HEK293 (cell line): Measurements from ENCODE around the gene ARHGDIA.

Experiments used
- EGR2 ChIP-seq: fragments of 450-650 bp; formaldehyde crosslinking; IDR thresholded peaks from 2 replicates; pipeline ENCODE4 v1.5.1; 2016; ENCODE audit warnings: low read depth, missing biosample characterization, missing genetic modification characterization
- HOXC10 ChIP-seq: sonication (generic); formaldehyde crosslinking; IDR thresholded peaks from 2 replicates; pipeline ENCODE4 v1.8.1; 2023; ENCODE audit warnings: mild to moderate bottlenecking, missing genetic modification reagents
- KLF10 ChIP-seq: fragments of 450-650 bp; IDR thresholded peaks from 2 replicates; pipeline ENCODE4 v1.5.1; 2018; ENCODE audit warnings: missing biosample characterization, mild to moderate bottlenecking, missing genetic modification characterization
- MYNN ChIP-seq: fragments of 450-650 bp; formaldehyde crosslinking; IDR thresholded peaks from 2 replicates; pipeline ENCODE4 v1.5.1; 2016; ENCODE audit warnings: missing biosample characterization, missing genetic modification characterization, borderline replicate concordance
- PRDM2 ChIP-seq: fragments of 450-650 bp; formaldehyde crosslinking; IDR thresholded peaks from 2 replicates; pipeline ENCODE4 v1.5.1; 2016; ENCODE audit warnings: missing biosample characterization, missing genetic modification characterization, borderline replicate concordance
- SETDB1 ChIP-seq: IDR thresholded peaks from one replicate; pipeline ENCODE4 v1.6.1; 2017; ENCODE audit warnings: mild to moderate bottlenecking, low read length, moderate library complexity, mixed read lengths; ENCODE audit not compliant: insufficient read length
- WT1 ChIP-seq: fragments of 450-650 bp; formaldehyde crosslinking; IDR thresholded peaks from 2 replicates; pipeline ENCODE4 v1.5.1; 2016; ENCODE audit warnings: missing biosample characterization, missing genetic modification characterization
- ZBTB20 ChIP-seq: fragments of 450-650 bp; formaldehyde crosslinking; IDR thresholded peaks from 2 replicates; pipeline ENCODE4 v1.5.1; 2016; ENCODE audit warnings: missing biosample characterization, missing genetic modification characterization
- ZFP37 ChIP-seq: fragments of 450-650 bp; formaldehyde crosslinking; IDR thresholded peaks from 2 replicates; pipeline ENCODE4 v1.5.1; 2016; ENCODE audit warnings: missing biosample characterization, missing genetic modification characterization
- ZNF112 ChIP-seq: fragments of 450-650 bp; formaldehyde crosslinking; IDR thresholded peaks from 2 replicates; pipeline ENCODE4 v1.5.0; 2017; ENCODE audit warnings: missing biosample characterization, missing genetic modification characterization
- ZNF148 ChIP-seq: fragments of 450-650 bp; formaldehyde crosslinking; IDR thresholded peaks from 2 replicates; pipeline ENCODE4 v1.5.0; 2017; ENCODE audit warnings: missing biosample characterization, missing genetic modification characterization, borderline replicate concordance
- ZNF155 ChIP-seq: fragments of 450-650 bp; formaldehyde crosslinking; IDR thresholded peaks from 2 replicates; pipeline ENCODE4 v1.5.1; 2016; ENCODE audit warnings: missing biosample characterization, missing genetic modification characterization
- ZNF169 ChIP-seq: fragments of 450-650 bp; formaldehyde crosslinking; IDR thresholded peaks from 2 replicates; pipeline ENCODE4 v1.5.1; 2016; ENCODE audit warnings: missing biosample characterization, missing genetic modification characterization
- ZNF292 ChIP-seq: fragments of 450-650 bp; formaldehyde crosslinking; IDR thresholded peaks from 2 replicates; pipeline ENCODE4 v1.5.1; 2016; ENCODE audit warnings: low read depth, missing biosample characterization, missing genetic modification characterization, borderline replicate concordance
- ZNF302 ChIP-seq: fragments of 450-650 bp; formaldehyde crosslinking; IDR thresholded peaks from 2 replicates; pipeline ENCODE4 v1.5.1; 2016; ENCODE audit warnings: missing biosample characterization, missing genetic modification characterization, low read depth
- ZNF394 ChIP-seq: fragments of 450-650 bp; formaldehyde crosslinking; IDR thresholded peaks from 2 replicates; pipeline ENCODE4 v1.5.1; 2016; ENCODE audit warnings: missing biosample characterization, missing genetic modification characterization, mild to moderate bottlenecking, moderate library complexity, borderline replicate concordance
- ZNF398 ChIP-seq: fragments of 450-650 bp; formaldehyde crosslinking; IDR thresholded peaks from 2 replicates; pipeline ENCODE4 v1.5.1; 2017; ENCODE audit warnings: missing biosample characterization, missing genetic modification characterization
- ZNF426 ChIP-seq: fragments of 450-650 bp; formaldehyde crosslinking; IDR thresholded peaks from 2 replicates; pipeline ENCODE4 v1.5.1; 2017; ENCODE audit warnings: missing biosample characterization, missing genetic modification characterization, mild to moderate bottlenecking, inconsistent platforms, moderate library complexity
- ZNF449 ChIP-seq: fragments of 450-650 bp; formaldehyde crosslinking; IDR thresholded peaks from 2 replicates; pipeline ENCODE4 v1.5.1; 2017; ENCODE audit warnings: missing biosample characterization, mild to moderate bottlenecking, missing genetic modification characterization, moderate library complexity
- ZNF510 ChIP-seq: fragments of 450-650 bp; formaldehyde crosslinking; IDR thresholded peaks from 2 replicates; pipeline ENCODE4 v1.5.1; 2018; ENCODE audit warnings: mild to moderate bottlenecking, missing genetic modification characterization, missing biosample characterization; ENCODE audit not compliant: insufficient replicate concordance
- ZNF530 ChIP-seq: fragments of 450-650 bp; formaldehyde crosslinking; IDR thresholded peaks from 2 replicates; pipeline ENCODE4 v1.5.1; 2016; ENCODE audit warnings: low read depth, missing biosample characterization, missing genetic modification characterization
- ZNF626 ChIP-seq: fragments of 450-650 bp; sonication (Bioruptor Pico); formaldehyde crosslinking; IDR thresholded peaks from 2 replicates; pipeline ENCODE4 v1.5.1; 2018; ENCODE audit warnings: missing biosample characterization, missing genetic modification characterization, inconsistent platforms
- ZNF629 ChIP-seq: fragments of 450-650 bp; formaldehyde crosslinking; IDR thresholded peaks from 2 replicates; pipeline ENCODE4 v1.5.1; 2017; ENCODE audit warnings: missing biosample characterization, missing genetic modification characterization
- ZNF701 ChIP-seq: fragments of 450-650 bp; formaldehyde crosslinking; IDR thresholded peaks from 2 replicates; pipeline ENCODE4 v1.5.1; 2016; ENCODE audit warnings: missing biosample characterization, missing genetic modification characterization
- ZSCAN23 ChIP-seq: fragments of 450-650 bp; formaldehyde crosslinking; IDR thresholded peaks from 2 replicates; pipeline ENCODE4 v1.5.1; 2016; ENCODE audit warnings: missing biosample characterization, missing genetic modification characterization
- TF ChIP-seq, protein P1 (sequence below): fragments of 450-650 bp; formaldehyde crosslinking; IDR thresholded peaks from 2 replicates; pipeline ENCODE4 v1.5.1; 2016; ENCODE audit warnings: missing biosample characterization, missing genetic modification characterization

ARHGDIA gene

DNA sequence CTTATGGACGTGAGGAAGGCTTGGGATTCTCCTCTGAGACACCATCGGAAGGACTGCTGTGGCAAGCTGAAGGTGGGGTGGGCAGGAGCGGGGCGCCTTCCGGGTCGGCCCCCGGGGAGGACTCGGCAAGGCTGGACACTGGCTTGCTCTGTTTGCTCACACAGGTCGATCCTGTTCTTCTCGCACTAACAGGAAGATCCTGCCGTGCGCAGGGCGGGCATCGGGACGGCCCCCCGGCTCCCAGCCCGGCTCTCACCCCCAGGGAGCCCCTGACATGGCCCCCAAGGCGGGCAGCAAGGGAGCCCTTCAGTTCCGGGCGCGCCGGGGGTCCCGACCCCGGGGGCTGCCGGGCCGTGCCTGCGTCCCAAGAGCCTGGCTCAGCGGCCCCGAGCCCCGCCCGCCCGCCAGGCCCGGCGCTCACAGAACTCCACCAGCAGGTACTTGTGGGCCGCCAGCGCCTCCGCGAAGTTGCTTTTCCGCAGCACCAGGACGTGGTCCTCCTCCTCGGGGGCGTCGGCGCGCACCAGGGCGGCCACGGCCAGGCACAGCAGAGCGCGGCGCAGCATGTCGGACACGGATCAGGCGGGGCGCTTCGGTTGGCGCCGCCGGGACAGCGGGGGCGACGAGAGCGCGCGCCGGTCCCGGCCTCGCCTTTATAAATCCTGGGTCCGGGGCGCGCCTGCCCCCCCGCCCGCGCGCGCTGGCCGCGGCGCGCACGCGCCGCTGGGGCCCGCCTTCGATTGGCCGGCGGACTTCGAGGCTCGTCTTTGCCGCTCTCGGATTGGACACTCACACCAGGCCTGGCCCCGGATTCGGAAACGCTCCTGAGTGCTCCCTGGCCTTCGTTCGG, 11.0 kb downstream of the ARHGDIA start, which contains the start of gene P4HB (continued):
- TF ChIP-seq ZNF292 (tag by site-specific recombination): no peak
- TF ChIP-seq ZNF626 (tag by site-specific recombination): no peak
- no peak for TF ChIP-seq ZSCAN23 (tag by site-specific recombination)
- no peak for TF ChIP-seq HOXC10 (CRISPR knock-in tag)
- TF ChIP-seq ZNF701 (tag by site-specific recombination): no peak
- TF ChIP-seq ZNF510: no peak
- TF ChIP-seq ZFP37: no peak
- no peak for TF ChIP-seq SETDB1
- TF ChIP-seq, protein P1, sequence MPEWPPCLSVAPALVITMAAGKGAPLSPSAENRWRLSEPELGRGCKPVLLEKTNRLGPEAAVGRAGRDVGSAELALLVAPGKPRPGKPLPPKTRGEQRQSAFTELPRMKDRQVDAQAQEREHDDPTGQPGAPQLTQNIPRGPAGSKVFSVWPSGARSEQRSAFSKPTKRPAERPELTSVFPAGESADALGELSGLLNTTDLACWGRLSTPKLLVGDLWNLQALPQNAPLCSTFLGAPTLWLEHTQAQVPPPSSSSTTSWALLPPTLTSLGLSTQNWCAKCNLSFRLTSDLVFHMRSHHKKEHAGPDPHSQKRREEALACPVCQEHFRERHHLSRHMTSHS: no peak
- no peak for TF ChIP-seq WT1 (tag by site-specific recombination)
- TF ChIP-seq ZNF530 (tag by site-specific recombination): no peak
- 0 out of 2 replicates have a peak, but pooled peaks have one; percentile 24 for TF ChIP-seq EGR2
- no peak for TF ChIP-seq ZNF394
- no peak for TF ChIP-seq MYNN (tag by site-specific recombination)
- no peak for TF ChIP-seq ZNF629 (tag by site-specific recombination)
- no peak for TF ChIP-seq ZNF155
- no peak for TF ChIP-seq ZNF148
- no peak for TF ChIP-seq ZNF169
- no peak for TF ChIP-seq ZNF449
- no peak for TF ChIP-seq PRDM2 (tag by site-specific recombination)
- no peak for TF ChIP-seq ZBTB20 (tag by site-specific recombination)
- TF ChIP-seq ZNF302: no peak
- no peak for TF ChIP-seq ZNF426 (tag by site-specific recombination)
- no peak for TF ChIP-seq ZNF398 (tag by site-specific recombination)
- no peak for TF ChIP-seq ZNF112 (tag by site-specific recombination)
- peak; percentile 13; the same call in 1 of the 2 replicates for TF ChIP-seq KLF10 (tag by site-specific recombination)
